NT2/D1 (cell line): ENCODE measurements around the gene GRIN3B.

Experiments used
- SUZ12 ChIP-seq: IDR thresholded peaks from 2 replicates; pipeline ENCODE4 v1.6.1; 2011; ENCODE audit not compliant: insufficient read length, insufficient read depth; ENCODE audit errors: extremely low read depth
- YY1 ChIP-seq: IDR thresholded peaks from 2 replicates; pipeline ENCODE4 v1.6.1; 2011; ENCODE audit not compliant: insufficient read length, insufficient read depth

DNA sequence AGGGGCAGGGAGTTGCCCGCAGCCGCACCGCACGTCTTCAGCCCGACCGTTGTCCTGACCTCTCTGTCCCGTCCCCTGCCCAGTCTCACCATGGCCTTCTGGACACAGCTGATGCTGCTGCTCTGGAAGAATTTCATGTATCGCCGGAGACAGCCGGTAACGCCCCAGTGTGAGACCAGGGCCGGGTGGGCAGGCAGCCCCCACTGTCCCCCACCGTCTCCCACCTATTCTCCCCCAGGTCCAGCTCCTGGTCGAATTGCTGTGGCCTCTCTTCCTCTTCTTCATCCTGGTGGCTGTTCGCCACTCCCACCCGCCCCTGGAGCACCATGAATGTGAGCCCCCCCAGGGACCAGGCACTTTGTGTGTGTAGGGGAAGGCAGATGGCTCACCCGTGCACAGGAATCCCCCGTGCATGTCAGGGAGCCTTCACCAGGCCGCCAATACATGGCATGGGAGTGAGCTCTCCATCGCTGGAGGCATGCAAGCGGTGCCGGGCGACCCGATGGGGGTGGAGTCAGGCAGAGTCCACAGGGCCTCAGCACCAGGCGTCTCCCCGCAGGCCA is 41.1 kb downstream of the GRIN3B start:
- TF ChIP-seq YY1 (no peak), SUZ12 (no peak)
